Measurements from ENCODE around the gene FARP1.

Gene FARP1

DNA sequence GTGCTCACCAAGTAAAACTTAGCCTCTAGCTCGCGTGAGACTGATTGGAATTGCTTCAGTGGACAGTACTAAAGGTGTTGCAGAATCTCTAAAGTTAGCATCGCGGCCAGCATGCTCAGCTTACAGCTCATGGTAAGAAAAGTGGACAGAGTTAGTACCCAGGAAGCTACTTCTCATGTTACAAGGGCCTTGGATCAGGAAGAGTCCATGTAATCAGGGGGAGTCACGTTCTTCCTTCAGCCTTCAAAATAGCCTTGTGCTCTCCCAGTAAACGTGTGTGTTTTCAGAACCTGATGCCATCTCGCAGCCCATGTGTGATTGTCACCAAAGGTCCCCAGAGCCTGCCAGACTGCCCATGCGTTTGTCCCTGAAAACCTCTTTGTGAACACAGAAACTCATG lies 230.0 kb downstream of the FARP1 start:
- Histone ChIP-seq H3K4me1 (ENCODE audit: control insufficient read depth, insufficient read depth, low read length) (no peaks in the 10 kb centered on the region), H3K9me3 (ENCODE audit: control insufficient read depth, insufficient read depth, low read depth, low read length) (no peaks in the 10 kb centered on the region), H3K27ac (ENCODE audit: extremely low read depth, low read depth, low read length) (no peak overlapping the region), H3K36me3 (ENCODE audit: control insufficient read depth in 2 of 2, insufficient read depth in 1 of 2, low read length in 2 of 2) (peaks cover 0 to 6% of the 10 kb centered on the region in 2 experiments; a peak in 1 of 3 replicates), H3K4me3 (ENCODE audit: low read depth, low read length) (no peak overlapping the region)
- TF ChIP-seq KLF16 (tag by site-specific recombination; IDR thresholded peaks at IDR 0.05): no peak
- TF ChIP-seq ZNF571 (tag by site-specific recombination; IDR thresholded peaks at IDR 0.05): no peak
- TF ChIP-seq ZNF302 (tag by site-specific recombination; IDR thresholded peaks at IDR 0.05; ENCODE audit: low read depth): no peak
- TF ChIP-seq GLIS1 (tag by site-specific recombination; IDR thresholded peaks at IDR 0.05): no peak
- TF ChIP-seq ZNF184 (tag by site-specific recombination; IDR thresholded peaks at IDR 0.05): no peak
- TF ChIP-seq, protein P1, sequence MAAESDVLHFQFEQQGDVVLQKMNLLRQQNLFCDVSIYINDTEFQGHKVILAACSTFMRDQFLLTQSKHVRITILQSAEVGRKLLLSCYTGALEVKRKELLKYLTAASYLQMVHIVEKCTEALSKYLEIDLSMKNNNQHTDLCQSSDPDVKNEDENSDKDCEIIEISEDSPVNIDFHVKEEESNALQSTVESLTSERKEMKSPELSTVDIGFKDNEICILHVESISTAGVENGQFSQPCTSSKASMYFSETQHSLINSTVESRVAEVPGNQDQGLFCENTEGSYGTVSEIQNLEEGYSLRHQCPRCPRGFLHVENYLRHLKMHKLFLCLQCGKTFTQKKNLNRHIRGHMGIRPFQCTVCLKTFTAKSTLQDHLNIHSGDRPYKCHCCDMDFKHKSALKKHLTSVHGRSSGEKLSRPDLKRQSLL (tag by site-specific recombination; IDR thresholded peaks at IDR 0.05): no peak
- no peak for TF ChIP-seq ZNF433 (tag by site-specific recombination; IDR thresholded peaks at IDR 0.05; ENCODE audit: low read depth)
- no peak for TF ChIP-seq ZFP69B (tag by site-specific recombination; IDR thresholded peaks at IDR 0.05)
- TF ChIP-seq ZNF560 (tag by site-specific recombination; IDR thresholded peaks at IDR 0.05; ENCODE audit: borderline replicate concordance): no peak
- no peak for TF ChIP-seq ZNF677 (tag by site-specific recombination; IDR thresholded peaks at IDR 0.05)
- no peak for TF ChIP-seq ZNF501 (tag by site-specific recombination; IDR thresholded peaks at IDR 0.05)
- CTCF ChIA-PET: interaction anchor here (0.5 to 0.6 kb wide), 2 partner anchors 18 to 20 kb away, joined by 3 read pairs; no protein-coding TSS in a partner anchor
- POLR2A ChIA-PET: no interaction called here

DNA sequence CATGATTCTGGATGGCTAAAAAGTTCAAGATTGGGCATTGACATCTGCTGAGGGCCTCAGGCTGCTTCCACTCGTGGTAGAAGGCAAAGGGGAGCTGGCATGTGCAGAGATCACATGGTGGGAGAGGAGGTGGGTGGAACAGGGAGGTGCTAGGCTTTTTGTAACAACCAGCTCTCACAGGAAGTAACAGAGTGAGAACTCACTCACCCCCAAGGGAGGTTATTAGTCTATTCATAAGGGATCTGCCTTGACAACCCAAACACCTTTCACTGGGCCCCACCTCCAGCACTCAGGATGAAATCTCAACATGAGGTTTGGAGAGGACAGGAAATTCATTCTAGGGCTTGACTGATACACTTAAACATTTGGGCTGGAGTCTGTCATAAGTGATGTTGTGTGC lies 231.9 kb downstream of the FARP1 start:
- TF ChIP-seq ZNF341 (tag by site-specific recombination; IDR thresholded peaks at IDR 0.05; ENCODE audit: low read depth) (no peak), ZNF18 (tag by site-specific recombination; IDR thresholded peaks at IDR 0.05) (no peak), ZFP69B (tag by site-specific recombination; IDR thresholded peaks at IDR 0.05) (no peak), ZFP37 (tag by site-specific recombination; IDR thresholded peaks at IDR 0.05) (no peak), YY2 (tag by site-specific recombination; IDR thresholded peaks at IDR 0.05) (no peak), ZNF521 (tag by site-specific recombination; IDR thresholded peaks at IDR 0.05) (no peak)
- TF ChIP-seq, protein P2, sequence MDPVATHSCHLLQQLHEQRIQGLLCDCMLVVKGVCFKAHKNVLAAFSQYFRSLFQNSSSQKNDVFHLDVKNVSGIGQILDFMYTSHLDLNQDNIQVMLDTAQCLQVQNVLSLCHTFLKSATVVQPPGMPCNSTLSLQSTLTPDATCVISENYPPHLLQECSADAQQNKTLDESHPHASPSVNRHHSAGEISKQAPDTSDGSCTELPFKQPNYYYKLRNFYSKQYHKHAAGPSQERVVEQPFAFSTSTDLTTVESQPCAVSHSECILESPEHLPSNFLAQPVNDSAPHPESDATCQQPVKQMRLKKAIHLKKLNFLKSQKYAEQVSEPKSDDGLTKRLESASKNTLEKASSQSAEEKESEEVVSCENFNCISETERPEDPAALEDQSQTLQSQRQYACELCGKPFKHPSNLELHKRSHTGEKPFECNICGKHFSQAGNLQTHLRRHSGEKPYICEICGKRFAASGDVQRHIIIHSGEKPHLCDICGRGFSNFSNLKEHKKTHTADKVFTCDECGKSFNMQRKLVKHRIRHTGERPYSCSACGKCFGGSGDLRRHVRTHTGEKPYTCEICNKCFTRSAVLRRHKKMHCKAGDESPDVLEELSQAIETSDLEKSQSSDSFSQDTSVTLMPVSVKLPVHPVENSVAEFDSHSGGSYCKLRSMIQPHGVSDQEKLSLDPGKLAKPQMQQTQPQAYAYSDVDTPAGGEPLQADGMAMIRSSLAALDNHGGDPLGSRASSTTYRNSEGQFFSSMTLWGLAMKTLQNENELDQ (tag by site-specific recombination; IDR thresholded peaks at IDR 0.05; ENCODE audit: low read depth): no peak
- Histone ChIP-seq H3K27ac (ENCODE audit: extremely low read depth, low read depth, low read length) (no peak overlapping the region), H3K4me1 (ENCODE audit: control insufficient read depth, insufficient read depth, low read length) (no peaks in the 10 kb centered on the region), H3K4me3 (ENCODE audit: low read depth, low read length) (no peak overlapping the region), H3K36me3 (ENCODE audit: control insufficient read depth in 2 of 2, insufficient read depth in 1 of 2, low read length in 2 of 2) (no peaks in the 10 kb centered on the region), H3K9me3 (ENCODE audit: control insufficient read depth, insufficient read depth, low read depth, low read length) (no peaks in the 10 kb centered on the region)
- ChIA-PET CTCF (no interaction called here), POLR2A (no interaction called here)
